Stimulated activated CD8-positive, alpha-beta memory T cell treated with anti-CD3 and anti-CD28 coated beads, Interleukin-15, amount 100 ng/mL, for 24 hours (primary cell): ENCODE data around the gene PLEKHG4B.

Experiments used
- DNase-seq: peaks from one replicate; pipeline ENCODE4 v3.0.0-alpha.2; 2020; ENCODE audit warnings: low read depth

The PLEKHG4B gene

DNA sequence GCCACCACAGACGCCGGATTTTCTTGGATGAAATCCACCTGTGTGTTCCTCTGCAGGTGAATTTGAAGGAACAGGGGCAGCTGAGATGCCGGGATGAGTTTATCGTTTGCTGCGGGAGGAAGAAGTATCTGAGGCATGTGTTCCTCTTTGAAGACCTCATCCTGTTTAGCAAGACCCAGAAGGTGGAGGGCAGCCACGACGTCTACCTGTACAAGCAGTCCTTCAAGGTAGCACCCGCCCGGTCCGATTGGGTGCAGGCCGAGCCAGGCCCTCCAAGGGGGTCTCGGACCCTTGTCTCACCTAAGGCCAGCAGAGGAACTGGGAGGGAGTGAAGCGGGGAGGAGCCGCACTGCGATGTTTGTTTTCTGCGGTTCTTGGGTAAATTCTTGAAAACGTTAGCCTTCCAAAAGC, 80.9 kb downstream of the PLEKHG4B start:
- no peak for DNase-seq

DNA sequence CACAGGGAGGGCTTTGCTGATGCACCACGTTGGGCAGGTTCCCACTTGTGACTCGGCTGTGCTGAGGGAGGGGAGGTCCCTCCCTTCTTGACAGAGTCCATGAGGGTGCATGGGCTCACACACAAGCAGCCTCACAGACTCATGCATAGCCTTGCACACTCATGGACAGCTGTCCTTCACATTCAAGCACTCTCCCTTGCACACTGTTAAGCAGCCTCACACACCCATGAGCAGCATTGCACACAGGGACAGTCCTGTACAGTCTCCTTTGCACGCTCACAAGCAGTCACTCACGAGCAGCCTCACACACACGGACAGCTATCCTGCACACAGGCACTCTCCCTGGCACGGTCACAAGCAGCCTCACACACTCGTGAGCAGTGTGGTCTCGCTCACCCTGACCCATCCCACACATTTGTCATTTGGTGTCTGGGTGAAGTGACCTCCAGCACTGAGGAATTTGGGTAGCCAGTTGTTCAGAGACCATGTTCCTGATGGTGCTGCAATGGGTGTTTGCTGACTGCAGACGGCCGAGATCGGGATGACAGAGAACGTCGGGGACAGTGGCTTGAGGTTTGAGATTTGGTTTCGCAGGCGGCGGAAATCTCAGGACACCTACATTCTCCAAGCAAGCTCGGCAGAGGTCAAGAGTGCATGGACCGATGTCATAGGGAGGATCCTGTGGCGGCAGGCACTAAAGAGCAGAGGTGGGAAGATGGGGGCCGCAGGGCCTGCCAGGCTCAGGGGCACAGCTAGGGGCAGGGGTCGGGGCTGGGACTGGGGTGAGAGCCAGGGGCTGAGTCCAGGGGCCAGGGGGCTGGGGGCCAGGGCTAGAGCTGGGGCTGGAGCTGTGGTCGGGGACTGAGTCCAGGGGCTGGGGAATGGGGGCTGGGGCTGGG, 81.7 kb downstream of the PLEKHG4B start:
- DNase-seq: no peak

DNA sequence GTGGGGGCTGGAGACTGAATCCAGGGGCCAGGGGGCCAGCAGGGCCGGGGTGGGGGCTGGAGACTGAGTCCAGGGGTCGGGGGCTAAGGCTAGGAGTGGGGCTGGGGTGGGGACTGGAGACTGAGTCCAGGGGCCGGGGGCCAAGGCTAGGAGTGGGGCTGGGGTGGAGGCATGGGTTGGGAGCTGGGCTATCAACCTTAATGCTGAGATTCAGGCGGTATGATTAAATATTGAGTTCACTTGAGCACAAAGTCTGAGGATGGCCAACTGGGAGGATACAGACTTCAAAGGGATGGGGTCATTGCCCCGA, 82.3 kb downstream of the PLEKHG4B start:
- no peak for DNase-seq

DNA sequence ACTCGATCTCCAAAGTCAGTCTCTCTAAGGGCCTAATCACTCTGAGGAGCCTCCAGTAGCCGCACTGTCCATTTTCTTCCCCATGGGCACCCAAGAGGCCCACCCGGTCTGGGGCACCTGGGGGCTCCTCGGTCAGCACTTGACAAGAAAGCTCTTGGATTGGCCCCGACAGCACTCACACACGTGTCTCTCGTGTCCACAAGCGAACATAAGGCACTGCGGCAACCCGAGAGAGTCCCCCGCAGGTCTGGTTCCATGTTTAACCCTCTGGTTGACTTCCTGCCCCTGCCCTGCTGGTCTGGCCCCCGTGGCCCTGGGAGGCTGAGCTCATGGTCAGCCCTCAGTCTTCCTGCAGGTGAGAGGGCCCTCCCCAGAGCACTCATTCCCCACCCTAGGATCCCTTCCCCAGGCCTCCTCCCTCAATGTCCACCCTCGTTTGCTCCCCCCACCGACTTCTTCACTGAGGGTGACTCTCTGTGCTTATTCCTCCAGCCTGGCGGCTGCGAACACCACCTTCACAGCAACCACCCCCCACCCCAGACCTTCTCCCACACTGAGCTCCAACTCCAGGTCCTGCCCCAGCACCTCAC, 83.0 kb downstream of the PLEKHG4B start:
- no peak for DNase-seq

DNA sequence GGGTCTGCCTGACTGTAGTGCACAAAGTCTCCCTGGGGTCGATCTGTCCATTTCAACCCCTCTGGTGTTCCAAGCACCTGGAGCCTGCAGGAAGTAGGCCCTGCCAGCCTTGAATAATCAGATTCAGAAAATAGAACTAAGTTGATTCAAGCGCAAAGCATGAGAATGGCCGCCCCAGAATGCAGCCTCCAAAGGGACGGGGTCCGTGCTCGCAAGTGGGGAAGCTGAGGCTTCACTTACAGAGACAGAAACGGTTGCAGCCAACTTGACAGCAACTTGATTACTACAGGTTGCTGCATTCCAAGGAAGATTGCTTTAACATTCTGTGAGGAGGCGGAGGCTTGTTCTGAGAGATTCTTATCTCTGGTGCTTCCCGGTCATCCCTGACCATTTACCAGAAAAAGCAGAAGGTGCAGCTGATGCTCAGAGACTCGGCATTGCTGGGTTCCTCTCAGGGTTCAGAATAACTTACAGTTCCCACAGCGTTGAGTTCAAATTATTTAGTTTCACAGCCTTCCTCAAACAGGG, 84.4 kb downstream of the PLEKHG4B start:
- DNase-seq: no peak

DNA sequence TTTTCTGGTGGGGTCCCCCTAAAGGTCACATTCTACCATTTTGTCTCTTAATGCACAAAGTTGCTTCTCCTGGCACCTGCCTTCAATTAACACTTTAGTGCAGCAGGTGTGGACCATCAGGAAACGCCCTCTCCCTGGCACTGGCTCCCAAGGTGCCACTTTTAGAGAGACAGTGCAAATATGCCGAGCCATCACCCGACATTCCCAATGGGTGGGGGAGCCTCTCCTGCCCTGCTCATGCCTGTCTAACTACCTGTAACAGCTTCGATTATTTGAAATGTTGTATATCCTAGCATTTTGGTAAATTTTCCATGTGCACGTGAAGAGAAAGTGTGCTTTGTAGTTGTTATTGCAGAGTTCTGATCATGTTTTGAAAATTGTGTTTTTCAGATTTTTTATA, 86.1 kb downstream of the PLEKHG4B start:
- DNase-seq: no peak

DNA sequence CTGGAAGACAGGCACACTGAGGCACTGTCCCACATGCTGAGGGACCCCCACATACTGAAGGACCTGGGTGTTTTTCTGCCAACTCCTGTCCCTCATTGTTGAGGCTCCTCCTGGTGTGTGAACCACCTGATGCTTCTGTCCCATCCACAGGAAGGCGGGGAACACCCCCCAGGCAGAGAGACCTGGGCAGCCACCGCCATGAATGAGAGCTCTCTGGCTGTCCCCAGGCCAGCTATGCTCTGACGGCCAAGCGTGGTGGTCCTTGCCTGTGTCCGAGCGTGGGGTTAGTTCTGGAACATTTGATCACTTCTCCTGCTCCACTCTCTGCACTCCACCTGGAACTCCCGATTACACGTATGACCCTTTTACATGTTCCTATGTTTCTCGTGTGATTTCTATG, 87.4 kb downstream of the PLEKHG4B start:
- no peak for DNase-seq

DNA sequence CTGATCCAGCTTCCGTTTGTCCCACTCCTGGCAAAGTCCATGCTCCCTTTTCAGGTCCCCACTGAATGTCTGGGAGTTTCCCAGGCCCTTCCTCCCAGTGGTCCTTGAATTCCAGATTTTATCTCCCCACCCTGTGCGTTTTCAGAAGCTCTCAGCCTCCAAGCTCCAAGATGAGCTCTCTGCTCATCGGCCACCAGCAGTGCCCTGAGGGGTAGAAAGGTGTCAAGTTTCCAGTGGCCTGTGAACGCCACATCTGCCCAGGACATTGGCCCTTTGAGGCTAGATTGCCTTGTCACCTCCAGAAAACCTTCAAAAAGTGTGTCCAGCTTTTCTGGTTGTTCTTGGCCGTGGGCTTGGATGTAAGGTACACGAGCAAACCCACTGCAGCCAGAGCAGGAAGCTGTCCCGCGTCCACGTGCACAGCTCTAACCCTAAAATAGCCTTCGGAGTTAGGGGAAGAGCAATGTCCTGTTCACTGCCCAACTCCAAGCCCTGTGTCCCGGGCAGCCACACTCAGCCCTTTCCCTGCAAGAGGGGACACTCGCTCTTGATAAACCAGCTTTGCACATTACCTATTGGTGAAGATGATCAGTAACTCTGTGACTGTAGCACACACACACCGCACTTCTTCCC, 88.4 kb downstream of the PLEKHG4B start:
- no peak for DNase-seq

DNA sequence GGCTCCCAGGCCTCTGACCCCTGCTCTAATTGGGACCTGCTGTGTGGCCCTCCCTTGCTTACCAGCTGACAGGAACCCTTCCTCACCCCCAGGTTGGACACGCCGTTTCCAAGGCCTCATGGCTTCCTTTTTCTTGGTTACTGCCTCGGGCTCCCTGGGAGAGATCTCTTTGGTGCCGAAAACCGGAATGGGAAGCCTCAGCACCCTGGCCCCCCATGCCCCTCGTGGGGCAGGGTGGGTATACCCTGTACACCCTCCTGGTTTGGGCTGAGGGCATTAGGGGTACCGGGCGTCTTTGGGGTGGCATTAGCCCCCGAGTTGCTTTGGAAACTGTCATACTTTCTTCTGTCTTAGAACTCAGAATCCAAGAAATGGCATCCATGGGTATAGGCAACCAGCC, 89.2 kb downstream of the PLEKHG4B start:
- no peak for DNase-seq

DNA sequence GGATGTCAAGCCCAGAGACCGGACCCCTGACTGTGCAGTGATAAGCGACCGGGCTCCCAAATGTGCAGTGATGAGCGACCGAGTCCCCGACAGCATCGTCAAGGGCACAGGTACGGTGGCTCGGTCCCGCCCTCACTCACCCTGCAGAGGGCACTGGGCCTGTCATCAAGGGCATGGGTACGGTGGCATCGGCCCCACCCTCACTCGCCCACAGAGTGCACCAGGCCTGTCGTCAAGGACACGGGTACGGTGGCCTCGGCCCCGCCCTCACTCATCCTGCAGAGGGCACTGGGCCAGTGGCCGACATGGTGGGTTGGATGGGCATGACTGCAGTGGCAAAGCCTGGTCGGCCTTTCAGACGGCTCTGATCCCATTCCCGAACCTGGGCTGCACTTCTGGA, 89.6 kb downstream of the PLEKHG4B start:
- no peak for DNase-seq

DNA sequence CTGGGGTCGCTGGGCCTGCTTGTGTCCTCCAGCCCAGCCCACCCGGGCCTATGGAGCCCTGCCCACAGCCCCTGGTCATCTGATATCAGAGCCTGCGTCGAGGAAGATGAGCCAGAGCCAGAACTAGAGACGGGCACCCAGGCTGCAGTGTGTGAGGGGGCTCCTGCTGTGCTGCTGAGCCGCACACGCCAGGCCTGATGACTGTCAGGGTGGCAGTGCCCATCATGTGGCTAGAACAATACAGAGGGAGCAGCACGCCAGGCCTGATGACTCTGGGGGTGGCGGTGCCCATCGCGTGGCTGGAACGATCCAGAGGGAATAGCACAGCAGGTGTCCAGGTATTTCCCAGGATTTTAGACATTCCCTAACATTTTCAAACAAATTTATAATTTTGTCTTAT, 90.2 kb downstream of the PLEKHG4B start:
- no peak for DNase-seq

DNA sequence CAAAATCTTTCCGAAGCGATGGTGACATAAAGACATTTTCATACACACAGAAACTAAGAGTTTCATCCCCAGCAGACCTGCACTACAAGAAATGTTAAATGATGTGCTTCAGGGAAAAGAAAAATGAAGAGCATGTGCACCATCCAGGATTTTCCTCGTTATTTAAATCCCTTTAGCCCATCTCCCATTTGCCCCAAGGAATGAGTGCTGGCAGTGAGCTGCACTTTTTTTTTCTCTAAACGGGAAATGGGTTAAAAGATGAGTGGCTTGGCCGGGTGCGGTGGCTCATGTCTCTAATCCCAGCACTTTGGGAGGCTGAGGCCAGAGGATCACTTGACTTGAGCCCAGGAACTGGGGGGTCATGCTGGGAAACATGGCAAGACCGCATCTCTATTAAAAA, 92.5 kb downstream of the PLEKHG4B start:
- DNase-seq: no peak

DNA sequence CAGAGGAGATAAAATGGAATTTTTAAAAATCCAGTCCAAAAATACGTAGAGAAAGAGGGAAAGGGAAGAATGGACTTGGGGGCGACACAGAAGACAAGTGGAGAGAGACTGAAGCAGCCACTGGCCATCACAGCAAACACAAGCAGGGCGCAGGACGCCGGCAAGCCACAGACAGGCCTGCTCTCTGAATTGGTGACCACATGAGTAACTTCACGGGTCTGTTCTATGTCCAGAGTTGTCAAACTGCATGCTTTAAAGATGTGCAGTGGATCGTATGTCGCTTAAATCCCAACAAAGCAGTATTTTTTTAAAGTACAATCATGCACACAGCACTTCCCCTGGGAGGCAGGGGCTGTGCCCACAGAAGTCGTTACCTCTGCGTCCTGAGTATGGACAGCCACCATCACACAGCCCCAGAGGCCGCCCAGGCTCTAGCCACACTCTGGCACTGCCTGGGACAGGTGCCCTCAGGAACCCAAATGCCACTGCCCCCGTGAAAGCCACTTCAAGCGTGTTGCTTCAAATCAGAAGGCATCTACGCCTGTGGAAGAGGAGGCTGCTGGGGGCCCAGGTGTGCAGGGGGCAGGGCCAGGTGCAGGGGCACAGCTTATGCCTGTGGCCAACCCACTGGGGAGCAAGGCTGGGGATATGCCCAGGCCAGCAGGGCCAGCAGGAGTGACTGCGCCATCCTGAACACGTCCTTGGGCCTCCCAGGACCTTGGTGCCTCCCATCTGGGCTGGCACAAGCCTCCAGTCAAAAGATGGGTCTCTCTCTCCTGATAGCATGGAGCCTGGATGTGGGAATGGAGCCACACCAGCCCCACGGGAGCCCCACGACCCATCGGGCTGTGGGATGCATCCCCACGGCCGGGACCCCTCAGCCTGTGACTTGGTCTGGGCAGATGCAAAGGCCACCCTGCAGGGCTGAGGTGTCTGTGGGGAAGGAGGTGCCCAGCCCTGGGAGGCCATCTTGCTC, 93.4 kb downstream of the PLEKHG4B start:
- DNase-seq: no peak

DNA sequence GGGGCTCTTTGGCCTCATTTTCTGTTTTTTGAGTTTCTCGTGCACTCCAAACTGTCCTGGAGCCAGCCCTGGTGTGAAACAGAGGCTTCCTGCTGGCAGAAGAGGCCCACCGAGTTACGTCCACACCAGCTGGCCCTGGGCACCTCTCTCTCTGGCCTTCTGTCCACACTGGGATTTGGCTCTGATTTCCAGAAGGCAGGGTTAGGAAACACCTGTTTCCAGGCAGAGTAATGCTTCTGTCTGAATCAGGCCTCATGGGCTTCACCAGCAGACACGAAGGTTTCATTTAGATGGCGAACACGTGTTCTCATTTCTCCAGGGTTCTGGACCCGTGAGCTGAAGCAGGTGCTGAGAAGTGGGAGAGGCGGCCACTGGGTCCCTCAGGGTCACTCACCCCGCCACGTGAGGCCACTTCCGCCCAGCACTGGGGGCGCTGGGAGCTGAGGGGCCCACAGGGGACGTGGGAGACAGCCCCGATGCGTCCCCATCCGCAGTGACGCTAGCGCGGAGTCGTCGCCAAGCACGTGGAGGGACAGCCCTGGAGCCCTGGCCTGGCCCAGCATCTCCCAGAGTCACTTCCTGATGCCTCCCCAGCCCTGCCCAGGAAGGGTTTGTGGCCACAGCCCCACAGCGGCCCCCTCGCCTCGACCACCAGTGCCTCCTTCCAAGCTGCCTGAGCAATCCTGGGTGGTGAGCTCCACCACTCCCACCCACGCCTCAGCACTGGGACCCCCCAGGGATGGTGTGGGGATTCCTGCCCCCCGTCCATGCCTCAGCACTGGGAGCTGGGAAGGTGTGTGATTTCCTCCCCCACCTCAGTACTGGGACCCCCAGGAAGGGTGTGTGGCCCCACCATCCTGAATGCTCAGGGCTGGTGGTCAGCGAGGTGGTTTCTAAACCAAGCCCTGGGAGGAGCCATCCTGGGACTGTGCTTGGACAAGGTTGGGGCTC, 94.4 kb downstream of the PLEKHG4B start:
- DNase-seq: no peak

DNA sequence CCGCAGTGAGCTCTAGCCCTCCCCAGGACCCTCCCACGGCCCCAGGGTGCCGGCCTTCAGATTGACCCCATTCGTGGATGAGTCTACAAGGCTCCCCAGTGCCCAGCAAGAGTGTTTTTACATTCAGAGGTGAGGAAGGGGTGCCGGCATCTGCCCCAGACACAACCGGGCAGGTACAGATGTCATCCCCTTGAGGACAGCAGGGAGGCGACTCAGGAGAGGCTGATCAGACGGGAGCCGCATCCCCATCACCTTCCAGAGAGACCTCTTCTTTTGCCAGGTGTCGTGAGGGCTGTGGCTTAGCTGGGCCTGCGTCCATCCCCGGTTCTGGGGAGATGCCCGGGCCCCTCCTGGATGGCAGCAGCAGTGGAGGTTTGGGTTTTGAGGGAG, 95.1 kb downstream of the PLEKHG4B start:
- no peak for DNase-seq

DNA sequence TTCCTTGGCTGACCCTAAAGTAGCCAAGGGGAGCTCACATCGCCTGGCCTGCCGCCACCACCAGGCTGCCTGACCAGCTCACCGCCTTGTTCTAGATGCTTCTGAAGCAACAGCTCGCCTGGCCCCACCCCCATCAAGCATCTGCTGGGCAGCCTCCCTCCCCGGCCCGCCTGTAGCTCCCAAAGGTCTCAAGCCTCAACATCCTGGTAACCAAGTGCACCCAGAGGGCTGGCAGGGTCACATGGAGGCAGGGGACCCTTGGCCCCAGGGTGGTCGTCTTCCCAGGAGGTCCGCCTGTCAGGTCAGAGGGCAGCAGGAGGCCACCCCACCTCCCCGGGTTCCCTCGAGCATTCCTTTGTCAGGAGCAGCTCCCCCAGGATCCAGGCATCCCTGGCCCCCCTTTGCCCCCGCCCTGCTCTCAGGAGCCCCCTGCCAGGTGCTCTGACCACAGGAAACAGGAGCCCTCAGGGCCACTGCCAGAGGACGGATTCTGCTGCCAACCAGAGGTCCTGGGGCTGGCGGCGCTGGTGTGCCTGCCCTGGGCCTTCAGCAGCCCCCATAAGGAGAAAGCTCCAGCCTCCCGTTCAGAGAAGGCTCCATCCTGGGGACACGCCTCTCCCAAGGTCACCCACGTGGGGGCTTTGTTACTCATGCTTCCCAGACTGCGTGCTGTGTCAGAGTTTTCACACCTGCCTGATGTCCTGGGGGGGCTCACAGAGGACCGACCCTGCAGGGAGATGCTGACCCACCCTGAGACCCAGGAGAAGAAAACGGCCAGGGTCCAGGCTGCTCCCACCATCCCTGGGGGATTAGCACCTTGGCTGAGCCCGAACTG, 95.9 kb downstream of the PLEKHG4B start:
- no peak for DNase-seq

DNA sequence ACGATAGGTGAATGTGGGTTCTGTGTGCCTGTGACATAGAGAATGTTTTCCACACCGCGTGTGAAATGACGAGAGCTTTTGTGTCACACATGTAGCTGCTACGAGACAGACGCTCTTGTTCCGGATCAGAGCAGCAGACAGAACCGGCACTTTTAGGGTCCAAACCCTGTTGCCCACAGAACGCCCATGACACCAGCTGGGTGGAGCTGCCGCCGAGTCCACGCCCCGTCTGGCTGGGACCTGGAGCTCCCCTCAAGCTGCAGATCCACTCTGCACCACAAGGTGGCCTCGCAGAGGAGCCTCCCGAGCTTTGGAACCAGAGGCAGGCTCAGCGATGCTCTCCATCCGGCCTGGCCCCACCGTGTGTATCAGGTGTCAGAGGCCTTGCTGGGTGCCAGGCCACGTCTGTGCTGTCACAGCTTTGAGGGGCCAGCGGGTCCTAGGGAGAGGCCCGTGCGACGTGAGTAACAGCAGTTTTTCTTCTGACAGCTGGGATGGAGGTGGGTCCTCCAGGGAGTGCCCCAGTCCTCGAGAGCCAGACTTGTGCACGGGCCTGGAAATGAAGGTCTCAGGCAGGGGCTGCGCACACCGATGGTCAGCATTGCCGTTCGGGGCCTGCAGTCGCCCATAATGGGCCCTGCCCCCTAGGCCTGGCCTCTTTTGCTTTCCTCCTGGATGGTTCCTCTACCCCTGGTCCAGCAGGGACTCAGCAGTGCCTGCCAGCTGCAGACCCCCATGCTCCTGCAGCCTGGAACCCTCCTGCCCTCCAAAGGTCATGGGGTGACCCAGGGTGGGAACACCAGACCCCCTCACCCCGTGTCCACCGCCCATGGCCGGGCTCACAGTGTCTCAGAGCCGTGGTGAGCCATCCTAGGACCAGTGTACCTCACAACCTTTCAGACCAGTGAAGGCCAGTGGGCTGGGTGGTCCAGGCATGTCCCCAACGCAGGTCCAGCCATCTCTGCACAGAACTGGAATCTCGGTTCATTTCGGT, 96.8 kb downstream of the PLEKHG4B start:
- DNase-seq: peak; percentile 60

DNA sequence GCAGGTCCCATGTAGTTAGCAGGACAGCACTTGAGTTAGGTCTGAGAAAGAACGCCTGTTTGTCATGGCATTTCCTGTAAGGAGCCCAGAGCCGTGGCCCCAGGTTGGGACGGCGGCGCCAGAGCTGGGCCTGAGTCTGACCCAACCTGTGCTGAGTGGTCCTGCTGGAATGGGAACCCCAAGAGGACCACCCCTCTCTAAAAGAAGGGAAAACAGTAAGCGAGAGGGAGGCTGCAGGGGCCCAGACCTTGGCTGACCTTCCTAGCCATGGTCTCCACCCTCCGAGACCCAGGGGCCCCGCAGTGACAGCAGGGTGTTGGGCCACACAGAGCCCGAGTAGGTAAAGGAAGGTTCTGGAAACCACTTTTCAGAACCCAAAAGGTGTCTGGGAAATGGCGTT, 97.5 kb downstream of the PLEKHG4B start:
- no peak for DNase-seq

DNA sequence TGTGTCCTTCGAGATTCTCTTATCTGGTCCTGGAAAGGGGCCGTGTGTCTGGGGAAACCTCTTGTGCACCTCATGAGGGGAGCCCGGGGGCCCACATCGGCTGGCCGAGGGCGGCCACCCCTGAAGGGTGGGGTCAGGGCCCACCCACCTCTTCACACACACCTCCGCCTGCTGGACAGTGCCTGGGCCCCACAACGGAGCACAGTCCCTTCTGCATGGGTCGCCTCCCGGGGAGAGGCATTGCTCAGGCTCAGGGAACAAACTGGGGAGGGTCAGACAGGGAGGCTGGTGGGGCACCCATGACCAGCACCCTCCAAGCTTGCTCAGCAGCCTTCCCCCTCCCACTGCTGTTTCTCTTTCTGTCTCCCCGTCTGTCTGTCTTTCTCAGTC, 98.0 kb downstream of the PLEKHG4B start:
- DNase-seq: no peak
